Eye (tissue), 1 donor: ENCODE data around the gene COL17A1.

ENCODE experiments used
- DNase-seq: peaks from one replicate; pipeline ENCODE4 v3.0.0-alpha.2; 2015

Gene COL17A1

GRCh38 chr10:104049504-104050250 lies 36.0 kb downstream of the COL17A1 start:
- DNase-seq: no peak

DNA sequence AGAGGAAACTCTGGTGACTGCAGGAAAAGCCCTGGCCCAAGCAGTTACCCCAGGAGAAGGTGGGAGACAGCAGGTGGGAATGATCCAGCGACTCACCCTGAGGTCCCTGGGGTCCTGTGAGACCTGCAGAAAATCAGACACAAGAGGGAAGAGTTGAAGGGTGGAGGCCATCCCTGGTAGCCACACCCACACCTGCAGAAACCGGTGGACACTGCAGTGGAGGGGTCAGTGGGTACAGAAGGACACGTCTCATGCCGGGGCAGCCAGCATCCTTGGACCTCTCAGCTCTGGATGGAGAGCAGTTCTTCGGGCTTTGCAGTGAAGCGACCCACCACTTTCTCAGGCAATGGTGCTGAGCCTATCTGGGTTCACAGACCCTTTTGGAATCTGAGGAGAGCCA lies 39.0 kb downstream of the COL17A1 start:
- no peak for DNase-seq

- peak; percentile 69 for DNase-seq
Observed at GRCh38 chr10:104045151-104046089, 40.3 kb downstream of the COL17A1 start.

- no peak for DNase-seq
Observed at GRCh38 chr10:104043854-104044253, 41.8 kb downstream of the COL17A1 start.

DNA sequence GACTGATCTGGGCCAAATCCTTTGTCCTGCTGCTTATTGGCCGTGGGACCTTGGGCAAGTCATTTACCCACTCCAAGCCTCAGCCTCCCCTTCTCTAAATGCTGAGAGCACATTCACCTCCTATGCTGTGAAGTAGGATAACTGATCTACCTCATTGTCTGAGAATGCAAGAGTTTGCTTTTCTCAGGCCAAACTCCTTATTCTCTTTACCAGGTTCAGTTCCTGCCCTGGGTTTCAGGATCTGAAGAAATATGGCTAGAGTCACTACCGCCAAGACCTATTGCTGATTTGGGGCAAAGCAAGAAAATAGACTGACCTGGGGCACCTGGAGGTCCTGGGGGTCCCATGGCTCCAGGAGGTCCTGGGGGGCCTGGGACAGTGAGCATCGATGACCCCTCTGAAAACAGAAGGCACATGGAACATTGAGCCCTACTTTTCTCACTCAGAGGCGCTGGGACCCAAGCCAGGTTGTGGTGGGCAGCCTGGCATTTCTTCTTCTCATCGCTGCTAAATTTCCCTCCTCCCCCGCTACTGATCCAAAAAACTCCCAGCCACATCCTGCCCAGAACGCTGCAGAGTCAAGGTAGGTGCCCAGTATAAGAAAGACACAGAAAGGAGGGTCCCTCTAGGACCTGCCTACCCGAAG lies 42.4 kb downstream of the COL17A1 start:
- DNase-seq: no peak

DNA sequence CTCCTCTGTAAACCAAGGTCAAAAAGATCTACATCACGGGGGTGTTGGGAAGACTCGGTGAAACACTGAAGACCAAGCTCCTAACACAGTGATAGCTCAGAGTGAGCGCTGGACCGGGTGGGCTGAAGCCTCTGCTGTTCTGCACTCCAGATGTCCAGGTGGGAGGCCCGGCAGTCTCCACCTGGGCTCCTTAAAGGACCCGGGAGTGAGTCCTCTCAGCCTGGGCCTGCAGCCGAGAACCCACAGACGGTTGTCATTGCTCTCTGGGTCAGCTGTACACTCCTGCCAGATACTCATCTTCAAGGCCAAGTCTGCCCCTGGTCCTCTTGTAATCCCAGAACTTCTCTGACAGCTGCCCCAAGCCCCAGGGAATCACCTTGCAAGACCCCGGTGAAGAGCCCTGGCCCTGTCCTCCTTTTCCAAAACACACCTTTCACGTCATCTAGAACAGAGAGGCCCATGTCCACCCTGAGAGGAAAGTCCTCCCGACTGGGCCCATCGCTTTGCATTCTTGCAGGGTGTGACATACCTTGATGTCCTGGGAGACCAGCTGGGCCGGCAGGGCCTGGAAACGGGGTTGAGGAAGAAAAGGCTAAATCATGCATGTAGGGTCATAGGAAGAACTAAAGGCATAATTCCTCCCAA lies 43.7 kb downstream of the COL17A1 start:
- no peak for DNase-seq

GRCh38 chr10:104040862-104041789 lies 44.6 kb downstream of the COL17A1 start:
- DNase-seq: no peak

GRCh38 chr10:104040382-104040781 lies 45.3 kb downstream of the COL17A1 start:
- DNase-seq: no peak

GRCh38 chr10:104038958-104039752 lies 46.5 kb downstream of the COL17A1 start:
- DNase-seq: no peak

GRCh38 chr10:104038537-104038936 lies 47.1 kb downstream of the COL17A1 start:
- DNase-seq: no peak

GRCh38 chr10:104037261-104037951 lies 48.3 kb downstream of the COL17A1 start:
- DNase-seq: no peak

DNA sequence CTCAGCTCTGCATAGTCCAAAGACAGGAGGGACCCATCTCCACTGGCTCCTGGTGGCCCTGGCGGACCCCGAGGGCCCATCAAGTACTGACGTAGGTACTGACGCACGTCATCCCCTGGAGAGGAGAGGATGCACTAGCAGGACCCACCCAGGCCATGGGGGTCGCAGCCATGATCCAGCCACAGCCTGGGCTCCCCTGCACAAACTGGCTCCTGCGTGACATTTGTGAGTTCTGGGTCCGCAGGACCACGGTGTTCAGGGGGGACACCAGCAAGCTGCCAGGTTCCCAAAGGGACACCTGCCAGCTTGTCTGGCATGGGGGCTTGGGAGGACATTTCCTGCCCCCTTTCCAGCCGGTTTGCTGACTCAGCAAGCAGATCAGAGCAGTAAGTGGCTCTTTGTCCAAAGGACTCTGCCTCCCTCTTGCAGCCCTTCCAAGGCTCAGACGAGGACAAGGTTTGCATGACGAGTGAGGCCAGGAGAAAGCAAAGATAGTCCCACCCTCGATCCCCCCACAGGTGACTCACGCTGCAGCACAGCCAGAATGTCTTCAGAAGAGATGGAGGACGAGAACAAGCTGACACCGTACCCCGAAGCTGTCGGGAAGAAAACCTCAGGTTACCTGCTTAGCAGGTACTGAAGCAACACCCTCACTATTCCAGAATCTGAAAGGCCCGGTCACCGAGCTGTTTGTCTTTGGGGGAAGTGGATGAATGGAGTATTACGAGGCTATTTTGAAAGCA lies 49.0 kb downstream of the COL17A1 start:
- DNase-seq: no peak

DNA sequence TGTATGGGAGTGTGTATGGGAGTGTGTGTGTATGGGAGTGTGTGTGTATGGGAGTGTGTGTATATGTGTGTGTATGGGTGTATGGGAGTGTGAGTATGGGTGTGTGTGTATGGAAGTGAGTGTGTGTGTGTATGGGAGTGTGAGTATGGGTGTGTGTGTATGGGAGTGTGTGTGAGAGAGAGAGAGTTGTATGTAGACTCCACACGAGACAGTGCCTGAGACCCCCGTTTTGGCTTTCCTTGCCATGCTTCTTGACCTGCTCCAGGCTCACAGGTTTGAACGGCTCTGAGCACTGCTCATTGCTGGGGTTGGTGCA lies 49.7 kb downstream of the COL17A1 start:
- DNase-seq: no peak

GRCh38 chr10:104035194-104036068 lies 50.2 kb downstream of the COL17A1 start:
- no peak for DNase-seq

GRCh38 chr10:104034401-104035193 lies 51.1 kb downstream of the COL17A1 start:
- no peak for DNase-seq

GRCh38 chr10:104033966-104034365 lies 51.7 kb downstream of the COL17A1 start:
- DNase-seq: no peak

DNA sequence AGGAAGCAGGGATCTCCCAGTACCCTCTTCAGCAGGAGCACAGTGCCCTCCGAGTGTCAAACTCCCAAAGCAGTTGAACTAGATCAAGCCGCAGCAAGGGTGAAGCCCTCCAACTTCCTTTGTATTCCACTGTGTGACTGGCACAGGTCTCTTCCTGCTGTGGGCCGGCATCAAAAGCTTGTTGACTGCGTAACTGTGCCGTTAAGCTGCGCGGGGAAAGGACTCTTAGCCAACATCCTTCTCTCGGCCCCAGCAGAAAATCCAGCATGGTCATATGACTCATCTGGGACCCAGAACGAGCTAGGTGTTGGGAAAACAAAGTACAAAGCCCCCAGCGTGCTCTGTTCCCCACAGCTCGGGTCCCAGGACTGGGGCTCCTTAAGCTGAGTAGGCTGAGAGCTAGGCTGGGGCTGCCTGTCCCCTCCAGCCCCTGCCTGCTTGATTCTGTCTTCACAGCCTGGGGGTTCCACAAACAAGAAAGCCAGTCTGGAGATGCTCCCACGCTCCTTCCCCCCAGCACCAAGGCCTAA lies 52.2 kb downstream of the COL17A1 start:
- DNase-seq: no peak
